GM21529 (cell line): Measurements from ENCODE around the gene ZBTB7C.

Experiments used
- ATAC-seq: cut with Tn5 transposase; IDR thresholded peaks from one replicate; pipeline ENCODE4 v1.9.1; 2021; ENCODE audit not compliant: unreplicated experiment

ZBTB7C gene

DNA sequence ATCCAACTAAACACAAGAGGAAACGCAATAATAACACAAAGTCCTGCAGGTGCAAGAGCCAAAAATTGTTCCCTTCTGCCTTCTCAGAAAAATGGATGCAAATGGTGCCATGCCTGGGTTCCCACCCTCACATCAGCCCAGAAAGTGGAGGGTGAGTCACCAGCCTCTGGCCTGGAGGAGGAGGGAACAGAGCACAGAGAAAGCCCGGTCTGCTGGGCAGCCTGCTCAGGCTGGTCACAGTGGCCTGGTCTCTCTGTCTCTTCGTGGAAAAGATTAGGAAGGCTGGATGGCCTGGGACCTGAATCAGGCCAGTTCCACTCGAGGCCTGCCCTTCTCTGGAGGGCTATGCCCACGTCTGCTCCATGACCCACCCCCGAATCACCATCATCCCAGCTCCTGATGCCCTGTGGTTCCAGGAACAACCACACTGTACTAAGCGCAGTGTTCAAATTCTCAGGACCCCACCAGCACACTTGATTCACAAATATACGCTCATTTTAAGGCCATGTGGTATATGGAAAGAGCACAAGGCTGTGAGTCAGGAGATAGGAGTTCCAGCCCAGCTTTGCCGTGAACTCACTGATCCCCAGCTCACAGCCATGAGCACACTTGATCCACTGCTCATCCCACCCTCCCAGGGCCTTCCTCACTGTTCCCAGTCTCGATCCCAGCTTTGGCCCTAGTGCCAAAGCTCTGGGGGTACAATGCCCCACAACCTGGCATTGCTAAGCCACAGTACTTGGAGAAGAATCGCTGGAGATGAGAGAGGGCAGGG, 82.1 kb downstream of the ZBTB7C start:
- ATAC-seq, result no peak

- ATAC-seq, result no peak
Observed at GRCh38 chr18:48325115-48325665, 84.0 kb downstream of the ZBTB7C start.

GRCh38 chr18:48324651-48325050, 84.5 kb downstream of the ZBTB7C start:
- ATAC-seq, result no peak

- no peak for ATAC-seq
Observed at GRCh38 chr18:48323151-48323550, 86.0 kb downstream of the ZBTB7C start.

- ATAC-seq, result no peak
Observed at GRCh38 chr18:48321536-48321935, 87.6 kb downstream of the ZBTB7C start.

DNA sequence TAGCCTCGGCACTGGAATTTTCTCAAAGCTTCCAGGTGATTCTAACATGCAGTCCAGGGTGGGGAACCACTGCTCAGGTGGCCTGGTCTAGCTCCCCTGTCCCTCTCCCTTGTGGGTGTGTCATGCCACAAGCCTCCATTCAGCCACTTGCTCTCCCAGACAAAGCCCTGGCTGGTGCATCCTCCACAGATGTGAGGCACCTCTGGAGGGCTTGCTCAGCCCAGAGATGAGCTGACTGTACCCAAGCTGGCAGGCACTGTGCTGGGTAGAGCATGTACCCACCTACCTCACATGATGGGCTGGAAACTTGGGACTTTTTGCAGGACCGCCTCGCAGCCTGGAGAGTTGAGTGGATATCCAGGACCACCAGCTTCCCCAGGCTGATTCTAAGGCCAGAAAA, 88.1 kb downstream of the ZBTB7C start:
- no peak for ATAC-seq

- no peak for ATAC-seq
Observed at GRCh38 chr18:48320639-48320945, 88.6 kb downstream of the ZBTB7C start.

GRCh38 chr18:48319801-48320638, 89.2 kb downstream of the ZBTB7C start:
- ATAC-seq, result no peak

- no peak for ATAC-seq
Observed at GRCh38 chr18:48318436-48318835, 90.7 kb downstream of the ZBTB7C start.

- no peak for ATAC-seq
Observed at GRCh38 chr18:48317781-48318381, 91.3 kb downstream of the ZBTB7C start.

DNA sequence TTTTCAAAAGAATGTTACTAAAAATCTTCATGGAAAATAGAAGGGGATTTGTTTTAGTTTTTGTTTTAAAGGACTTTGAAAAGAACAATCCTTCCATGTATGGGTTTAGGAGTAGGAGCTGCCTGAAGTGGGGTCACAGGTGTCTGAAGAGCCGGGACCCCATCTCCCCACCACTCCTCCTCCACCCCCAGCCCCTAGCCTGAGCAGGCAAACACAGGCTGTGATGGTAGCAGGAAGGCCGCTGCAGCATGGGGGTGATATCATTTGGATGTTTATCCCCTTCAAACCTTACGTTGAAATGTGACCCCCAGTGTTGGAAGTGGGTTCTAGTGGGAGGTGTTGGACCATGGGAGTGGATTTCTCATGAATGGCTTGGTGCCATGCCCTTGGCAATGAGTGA, 93.0 kb downstream of the ZBTB7C start:
- no peak for ATAC-seq

DNA sequence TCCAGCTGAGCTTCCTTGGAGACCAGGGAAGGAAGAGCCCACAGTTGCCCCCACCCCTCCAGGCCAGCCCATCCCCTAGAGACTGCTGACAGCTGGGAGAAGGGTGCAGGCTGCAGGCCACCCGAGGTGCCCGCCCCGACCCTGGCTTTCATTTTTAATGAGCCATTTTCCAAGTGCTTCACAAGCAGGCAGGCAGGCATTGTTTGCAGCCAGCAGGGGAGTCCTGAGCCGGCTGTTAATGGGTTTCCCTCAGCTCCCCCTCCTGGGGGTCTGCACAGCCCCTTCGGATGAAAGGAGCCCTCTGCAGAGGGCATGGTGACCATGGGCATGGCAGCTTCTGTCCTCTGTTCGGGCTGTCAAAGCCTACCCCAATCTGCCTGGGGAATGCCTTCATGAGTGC, 94.5 kb downstream of the ZBTB7C start:
- ATAC-seq, result no peak

- ATAC-seq, result no peak
Observed at GRCh38 chr18:48313792-48314191, 95.4 kb downstream of the ZBTB7C start.

DNA sequence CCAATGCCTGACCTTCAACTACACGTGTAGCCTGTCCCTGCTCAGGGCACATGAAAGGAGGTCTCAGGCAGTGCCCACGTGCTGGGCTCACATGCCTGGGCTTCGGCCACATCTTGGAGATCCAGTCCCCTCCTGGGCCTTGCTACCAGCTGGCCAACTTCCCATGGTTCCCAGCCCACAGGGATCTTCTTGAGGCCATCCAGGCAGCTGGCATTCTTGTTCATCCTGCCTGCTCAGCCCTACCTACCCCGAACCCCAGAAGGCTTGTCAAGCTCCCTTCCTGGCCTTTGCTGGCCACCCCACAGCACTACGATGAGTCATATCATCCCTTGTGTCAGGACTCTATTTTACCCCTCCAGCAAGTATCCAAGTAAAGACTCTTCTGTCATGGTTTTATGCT, 97.1 kb downstream of the ZBTB7C start:
- ATAC-seq, result no peak

- ATAC-seq, result no peak
Observed at GRCh38 chr18:48310999-48311398, 98.2 kb downstream of the ZBTB7C start.

GRCh38 chr18:48310353-48310752, 98.8 kb downstream of the ZBTB7C start:
- no peak for ATAC-seq

GRCh38 chr18:48308755-48309575, 100.2 kb downstream of the ZBTB7C start:
- no peak for ATAC-seq

- no peak for ATAC-seq
Observed at GRCh38 chr18:48308027-48308635, 101.1 kb downstream of the ZBTB7C start.

DNA sequence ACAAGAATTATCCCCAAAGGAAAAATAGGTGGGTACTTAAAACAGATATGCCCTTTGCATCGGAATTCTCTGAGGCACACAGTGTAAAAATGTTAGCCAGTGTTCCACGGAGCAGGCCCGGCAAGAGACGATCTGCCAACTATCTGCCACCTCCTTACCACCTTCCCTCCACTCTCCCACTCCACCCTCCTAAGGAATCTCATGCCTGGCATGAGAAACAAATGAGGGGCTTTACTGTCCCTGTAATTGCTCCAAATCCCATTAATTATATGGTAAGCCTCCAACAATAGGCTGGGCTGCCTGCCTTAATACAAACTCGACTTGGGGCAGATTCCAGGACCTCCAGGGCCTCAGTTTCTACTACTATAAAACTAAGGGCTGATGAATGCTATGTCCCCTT, 102.3 kb downstream of the ZBTB7C start:
- no peak for ATAC-seq

DNA sequence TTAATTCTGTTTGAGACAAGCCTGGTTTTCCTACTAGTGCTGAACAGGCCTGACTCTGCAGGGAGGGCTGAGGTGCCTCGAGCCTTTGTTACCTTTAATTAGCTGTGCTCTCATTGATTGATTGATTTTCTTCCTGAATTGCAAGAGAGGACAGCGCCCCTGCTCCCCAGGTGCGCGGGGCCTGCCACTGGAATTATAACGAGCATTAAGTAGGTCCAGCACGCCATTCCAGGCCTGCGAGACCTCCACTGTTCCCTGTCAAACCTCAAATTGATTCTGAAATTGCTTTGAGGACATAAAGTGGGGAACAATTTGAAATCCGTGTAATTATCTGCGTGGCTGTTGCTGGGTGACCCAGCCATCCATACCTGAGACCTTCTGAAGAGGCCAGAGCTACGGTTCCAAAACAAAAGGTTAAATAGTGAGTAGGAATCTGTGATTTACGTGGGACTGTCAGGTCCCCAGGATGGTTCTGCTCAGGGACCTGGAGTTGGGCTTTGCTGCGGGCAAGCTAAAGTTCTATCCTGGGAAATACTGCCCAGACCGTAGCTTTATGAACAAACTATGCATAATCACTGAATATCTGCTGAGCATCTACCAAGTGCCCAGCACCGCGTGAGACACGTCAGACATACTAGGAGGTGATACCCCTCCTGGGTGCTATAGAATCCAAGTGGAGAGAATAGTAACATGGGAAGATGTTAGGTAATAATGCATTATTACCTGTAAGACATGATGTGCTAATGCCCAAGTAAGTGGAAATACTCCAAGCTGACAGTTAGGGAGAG, 104.1 kb downstream of the ZBTB7C start:
- no peak for ATAC-seq
